GM19099 (cell line): ENCODE results near the gene STX1A.

Experiments
- POLR2A ChIP-seq: IDR thresholded peaks from 3 replicates; pipeline ENCODE4 v1.6.1; 2011; ENCODE audit warnings: low read depth; ENCODE audit not compliant: insufficient read length; ENCODE audit errors: extremely low read depth

STX1A gene

DNA sequence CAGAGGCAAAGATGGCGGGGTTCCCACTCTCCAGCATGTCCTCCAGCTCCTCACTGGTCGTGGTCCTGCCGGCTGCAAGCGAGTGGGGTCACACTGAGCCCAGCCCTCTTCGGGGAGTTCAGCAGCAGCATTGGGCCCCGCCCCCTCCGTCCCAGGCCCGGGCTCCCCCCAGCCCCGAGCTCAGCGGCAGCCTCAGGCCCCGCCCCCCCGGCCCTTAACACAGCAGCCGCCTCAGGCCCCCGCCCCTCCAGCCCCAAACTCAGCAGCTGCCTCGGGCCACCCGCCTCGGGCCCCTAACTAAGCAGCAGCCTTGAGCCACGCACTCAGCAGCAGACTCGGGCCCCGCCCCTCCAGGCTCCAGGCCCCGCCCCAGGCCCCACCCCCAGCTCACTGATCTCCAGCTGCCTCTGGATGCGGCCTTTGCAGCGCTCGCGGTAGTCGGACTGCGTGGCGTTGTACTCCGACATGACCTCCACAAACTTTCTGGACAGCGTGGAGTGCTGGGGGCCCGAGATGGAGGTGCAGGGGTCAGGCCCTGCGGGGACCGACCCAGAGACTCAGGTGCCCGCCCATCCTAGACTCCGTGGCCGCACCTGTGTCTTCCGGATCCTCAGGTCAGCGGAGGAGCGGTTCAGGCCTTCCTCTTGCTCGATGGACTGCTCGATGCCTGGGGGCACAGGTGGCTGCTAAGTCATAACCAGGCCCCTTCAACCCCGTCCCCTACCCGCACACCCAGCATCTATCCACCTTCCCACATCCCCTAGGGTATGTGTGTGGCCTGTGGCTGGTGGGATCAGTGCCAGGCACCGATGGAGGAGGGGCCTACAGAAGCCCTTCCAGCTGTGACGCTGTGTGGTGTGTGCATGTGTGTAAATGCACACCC lies 15.5 kb downstream of the STX1A start:
- TF ChIP-seq POLR2A, result no peak

DNA sequence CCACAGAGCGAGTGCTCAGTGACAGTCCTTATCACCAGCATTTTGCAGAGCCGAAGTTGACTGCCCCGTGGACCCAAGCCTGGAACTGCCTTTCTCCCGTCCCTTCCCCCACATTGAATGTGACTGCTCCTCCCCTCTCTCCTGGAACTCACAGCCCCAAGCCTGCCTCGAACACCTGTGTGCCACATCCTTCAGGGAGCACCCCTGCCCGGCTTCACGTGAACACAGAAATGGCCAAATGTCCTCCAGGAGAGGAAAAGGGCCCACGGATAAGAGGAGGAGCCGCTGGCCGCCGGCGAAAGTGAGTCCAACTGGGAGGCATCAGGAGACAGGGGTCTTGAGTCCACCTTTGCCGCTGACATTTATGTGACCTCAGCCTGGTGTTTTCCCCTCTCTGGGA lies 16.2 kb downstream of the STX1A start:
- TF ChIP-seq POLR2A, result no peak

DNA sequence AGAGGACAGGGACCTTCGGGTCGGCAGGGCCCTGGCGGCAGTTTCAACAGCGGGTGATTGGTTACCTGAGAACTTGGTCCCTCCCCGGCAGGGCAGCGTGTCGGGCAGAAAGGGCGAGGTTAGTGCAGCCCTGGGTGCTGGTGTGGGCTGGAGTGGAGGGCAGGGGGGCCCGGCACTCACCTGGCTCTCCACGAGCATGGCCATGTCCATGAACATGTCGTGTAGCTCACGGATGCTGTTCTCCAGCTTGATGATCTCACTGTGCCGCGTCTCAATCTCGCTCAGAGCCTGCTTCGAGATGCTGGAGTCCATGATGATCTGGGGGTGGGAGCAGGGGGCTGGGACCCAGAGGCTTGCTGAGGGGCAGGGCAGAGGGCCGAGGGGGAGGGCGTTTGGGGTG lies 16.8 kb downstream of the STX1A start:
- no peak for TF ChIP-seq POLR2A

DNA sequence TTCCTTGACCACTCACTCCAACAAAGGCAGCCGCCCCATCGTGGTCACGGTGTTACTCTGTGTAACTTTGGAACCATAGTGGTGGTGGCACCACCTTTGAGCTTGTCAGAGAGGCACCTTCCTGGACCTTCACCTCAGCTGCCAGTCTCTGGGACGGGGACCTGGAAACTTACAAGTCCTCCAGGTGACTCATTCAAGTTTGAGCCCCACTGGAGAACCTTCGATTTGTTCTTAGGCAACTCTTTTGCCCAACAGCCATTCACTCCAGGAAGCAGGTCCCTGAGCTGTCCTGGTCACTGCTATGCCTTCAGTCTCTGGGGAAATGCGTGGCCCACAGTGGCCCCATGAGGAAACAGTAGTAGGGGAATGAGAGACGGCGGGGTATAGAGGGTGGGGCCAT lies 17.2 kb downstream of the STX1A start:
- no peak for TF ChIP-seq POLR2A

DNA sequence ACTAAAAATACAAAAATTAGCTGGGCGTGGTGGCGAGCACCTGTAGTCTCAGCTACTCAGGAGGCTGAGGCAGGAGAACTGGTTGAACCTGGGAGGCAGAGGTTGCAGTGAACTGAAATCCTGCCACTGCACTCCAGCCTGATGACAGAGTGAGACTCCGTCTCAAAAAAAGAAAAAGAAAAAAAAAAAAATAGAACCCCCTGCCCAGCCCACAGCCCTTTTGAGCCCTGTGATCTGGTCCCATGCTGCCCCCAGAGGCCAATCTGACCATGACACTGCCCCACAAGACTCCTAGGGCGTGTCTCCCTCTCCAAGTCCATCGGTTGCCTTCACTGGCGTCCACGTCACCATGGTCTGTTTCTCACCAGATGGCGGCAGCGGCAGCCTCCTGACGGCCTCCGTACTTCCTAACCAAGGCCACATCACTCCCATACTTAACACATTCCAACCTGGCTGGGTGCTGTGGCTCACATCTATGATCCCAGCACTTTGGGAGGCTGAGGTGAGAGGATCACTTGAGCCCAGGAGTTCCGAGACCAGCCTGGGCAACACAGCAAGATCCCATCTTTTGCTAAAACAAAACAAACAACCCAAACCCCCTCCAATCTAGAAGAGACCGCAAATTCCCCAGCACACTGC lies 18.0 kb downstream of the STX1A start:
- no peak for TF ChIP-seq POLR2A

DNA sequence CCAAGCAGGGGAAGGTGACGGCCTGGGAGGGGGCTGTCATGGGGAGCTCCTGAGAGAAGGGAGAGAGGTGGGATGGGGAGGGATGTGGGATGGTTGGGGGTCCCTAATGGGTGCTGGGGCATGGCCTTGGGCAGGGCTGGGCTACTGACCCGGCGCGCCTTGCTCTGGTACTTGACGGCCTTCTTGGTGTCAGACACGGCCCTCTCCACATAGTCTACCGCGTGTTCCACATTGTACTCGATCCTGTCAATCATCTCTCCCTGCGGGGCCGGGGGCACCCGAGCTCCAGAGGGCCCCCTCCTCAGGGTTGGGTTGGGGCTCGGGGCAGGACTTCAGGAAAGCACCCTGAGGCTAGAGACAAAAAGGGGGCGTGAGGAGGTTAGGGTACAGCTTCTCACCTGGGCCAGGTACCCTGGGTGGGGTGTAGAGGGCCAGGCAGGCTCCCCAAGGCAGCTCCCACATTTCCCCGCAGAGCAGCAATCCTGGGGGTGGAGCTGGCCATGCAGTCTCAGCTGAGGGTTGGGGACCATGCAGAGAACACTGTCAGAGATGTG lies 18.8 kb downstream of the STX1A start:
- no peak for TF ChIP-seq POLR2A

DNA sequence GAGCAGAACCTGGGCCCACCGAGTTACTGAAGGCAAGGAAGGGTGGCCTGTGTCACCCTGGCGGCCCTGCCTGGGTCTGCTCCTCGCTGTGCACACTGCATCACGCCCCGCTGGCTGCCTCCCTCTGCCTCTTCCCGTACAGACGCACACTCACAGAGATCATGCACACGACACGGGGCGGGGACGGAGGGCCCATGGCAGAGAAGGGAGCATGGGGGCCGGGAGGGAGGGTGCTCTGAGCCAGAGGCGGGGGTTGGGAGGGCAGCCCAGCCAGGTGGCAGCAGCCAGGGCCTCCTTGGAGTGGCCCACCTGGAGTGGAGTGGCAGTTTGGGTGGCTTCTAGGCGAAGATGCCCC lies 19.4 kb downstream of the STX1A start:
- TF ChIP-seq POLR2A, result no peak

DNA sequence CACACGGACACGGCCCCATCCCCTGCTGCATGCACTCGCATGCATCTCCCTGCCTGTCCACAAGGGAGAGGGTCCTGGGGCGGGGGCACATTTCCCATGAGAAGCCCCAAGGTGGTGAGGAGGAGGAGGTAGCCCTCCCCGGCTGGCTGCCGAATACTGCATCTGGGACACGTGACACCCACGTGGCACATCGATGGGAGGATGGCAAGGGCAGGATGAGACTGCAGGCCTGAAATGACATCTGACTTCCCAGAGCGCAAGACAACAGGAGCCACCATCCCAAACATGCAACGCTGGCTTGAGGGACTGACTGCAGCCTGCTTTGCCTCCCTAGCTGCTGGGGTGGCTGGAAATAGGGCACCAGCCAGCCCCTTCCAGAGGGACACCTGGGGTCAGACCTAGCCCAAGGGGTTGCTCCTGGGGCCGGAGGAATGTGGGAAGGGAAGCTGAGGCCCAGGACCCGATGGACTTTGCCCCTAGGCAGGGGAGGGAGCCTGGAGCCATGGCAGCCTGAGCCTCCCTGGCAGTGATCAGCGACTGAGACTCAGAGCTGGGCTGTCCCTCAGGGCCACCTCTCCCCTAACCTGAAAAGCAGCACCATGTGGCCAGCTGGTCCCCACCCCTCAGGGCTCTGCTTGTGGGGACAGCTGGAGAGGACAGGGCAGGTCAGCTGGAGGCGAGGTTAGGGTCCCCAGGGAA lies 19.9 kb downstream of the STX1A start:
- no peak for TF ChIP-seq POLR2A

DNA sequence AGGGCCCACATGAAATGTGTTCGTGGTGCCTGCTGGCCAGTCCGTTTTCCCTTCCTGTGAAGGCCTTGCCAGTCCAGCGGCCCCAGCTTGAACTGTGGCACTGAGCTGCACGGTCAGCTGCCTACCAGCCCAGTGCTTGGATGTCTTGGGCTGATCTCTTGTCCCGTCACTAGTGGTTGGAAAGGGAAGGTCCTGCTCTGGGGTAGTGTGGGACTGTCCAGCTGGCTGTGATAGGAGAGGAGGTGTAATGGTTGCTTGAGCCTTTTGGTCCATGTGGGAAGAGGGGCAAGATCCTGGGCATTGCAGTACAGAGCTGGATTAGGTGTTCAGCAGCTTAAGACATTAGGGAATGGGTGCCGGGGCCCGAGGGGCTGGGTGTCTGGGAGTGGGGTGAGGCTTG lies 21.1 kb downstream of the STX1A start:
- TF ChIP-seq POLR2A, result no peak

DNA sequence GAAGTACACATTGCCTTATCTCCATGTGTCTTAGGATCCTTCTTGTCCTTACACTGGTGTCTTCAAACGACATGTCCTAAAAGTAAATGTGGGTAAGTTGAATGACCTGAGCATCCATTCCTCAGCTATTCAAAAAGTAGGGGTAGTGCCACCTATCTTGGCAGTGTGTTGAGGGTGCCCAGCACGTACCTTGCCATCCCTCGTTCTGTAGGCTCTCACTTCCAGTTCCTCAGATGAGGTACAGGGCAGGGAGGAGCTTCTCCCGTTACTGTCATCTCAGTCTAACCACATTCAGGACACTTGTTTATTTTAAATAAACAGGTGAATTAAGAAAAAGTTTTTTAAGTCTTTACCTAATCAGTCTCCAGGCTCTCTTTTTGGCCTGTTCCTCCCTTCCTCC lies 23.1 kb downstream of the STX1A start:
- no peak for TF ChIP-seq POLR2A

DNA sequence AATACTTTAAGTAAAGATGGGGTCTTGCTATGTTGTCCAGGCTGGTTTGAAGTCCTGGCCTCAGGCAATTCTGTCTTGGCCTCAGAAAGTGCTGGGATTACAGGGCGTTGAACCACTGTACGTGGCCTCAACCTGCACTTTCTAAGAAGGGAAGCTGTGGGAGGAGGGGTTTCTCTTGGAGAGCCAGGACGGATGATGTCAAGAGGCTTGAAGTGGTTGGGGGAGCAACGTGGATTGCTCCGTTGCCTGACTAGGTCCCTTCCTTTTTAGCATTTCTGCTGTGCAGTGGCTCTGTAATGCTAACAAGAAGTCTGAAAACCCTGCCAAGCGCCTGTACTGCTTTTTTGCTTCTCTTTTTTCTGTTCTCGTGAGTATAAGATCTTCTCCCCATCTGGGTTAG lies 28.8 kb downstream of the STX1A start:
- no peak for TF ChIP-seq POLR2A

DNA sequence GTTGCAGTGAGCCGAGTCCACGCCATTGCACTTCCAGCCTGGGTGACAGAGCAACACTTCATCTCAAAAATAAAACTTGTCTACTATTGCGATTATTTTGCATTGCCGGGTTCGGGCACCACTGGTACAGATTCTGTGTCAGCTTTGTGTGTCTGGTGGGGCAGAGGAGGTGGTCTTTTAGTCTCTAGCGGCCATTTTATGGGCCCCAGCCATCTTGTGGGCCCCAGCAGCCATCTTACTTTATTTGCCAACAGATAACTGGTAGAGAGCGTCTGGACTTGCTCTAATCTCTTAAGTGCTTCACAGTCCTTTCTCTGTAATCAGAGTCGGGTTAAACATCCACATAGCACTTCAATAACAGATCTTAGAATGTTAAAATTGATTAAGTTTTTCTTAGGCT lies 31.2 kb downstream of the STX1A start:
- no peak for TF ChIP-seq POLR2A

DNA sequence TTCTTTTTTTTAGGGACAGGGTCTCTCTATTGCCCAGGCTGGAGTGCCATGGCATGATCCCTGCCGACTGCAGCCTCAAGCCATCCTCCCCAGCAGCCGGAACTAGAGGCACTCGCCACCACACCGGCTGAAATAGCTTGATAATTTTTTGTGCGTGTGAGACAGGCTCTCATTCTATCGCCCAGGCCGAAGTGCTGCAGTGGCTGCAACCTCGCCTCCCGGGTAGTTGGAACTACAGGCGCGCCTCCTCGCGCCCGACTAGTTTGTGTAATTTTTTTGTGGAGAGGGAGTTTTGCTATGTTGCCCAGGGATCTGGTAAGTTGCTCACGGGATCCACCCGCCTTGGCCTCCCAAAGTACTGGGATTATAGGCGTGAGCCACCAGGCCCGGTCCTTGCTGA lies 34.2 kb downstream of the STX1A start:
- TF ChIP-seq POLR2A, result no peak

DNA sequence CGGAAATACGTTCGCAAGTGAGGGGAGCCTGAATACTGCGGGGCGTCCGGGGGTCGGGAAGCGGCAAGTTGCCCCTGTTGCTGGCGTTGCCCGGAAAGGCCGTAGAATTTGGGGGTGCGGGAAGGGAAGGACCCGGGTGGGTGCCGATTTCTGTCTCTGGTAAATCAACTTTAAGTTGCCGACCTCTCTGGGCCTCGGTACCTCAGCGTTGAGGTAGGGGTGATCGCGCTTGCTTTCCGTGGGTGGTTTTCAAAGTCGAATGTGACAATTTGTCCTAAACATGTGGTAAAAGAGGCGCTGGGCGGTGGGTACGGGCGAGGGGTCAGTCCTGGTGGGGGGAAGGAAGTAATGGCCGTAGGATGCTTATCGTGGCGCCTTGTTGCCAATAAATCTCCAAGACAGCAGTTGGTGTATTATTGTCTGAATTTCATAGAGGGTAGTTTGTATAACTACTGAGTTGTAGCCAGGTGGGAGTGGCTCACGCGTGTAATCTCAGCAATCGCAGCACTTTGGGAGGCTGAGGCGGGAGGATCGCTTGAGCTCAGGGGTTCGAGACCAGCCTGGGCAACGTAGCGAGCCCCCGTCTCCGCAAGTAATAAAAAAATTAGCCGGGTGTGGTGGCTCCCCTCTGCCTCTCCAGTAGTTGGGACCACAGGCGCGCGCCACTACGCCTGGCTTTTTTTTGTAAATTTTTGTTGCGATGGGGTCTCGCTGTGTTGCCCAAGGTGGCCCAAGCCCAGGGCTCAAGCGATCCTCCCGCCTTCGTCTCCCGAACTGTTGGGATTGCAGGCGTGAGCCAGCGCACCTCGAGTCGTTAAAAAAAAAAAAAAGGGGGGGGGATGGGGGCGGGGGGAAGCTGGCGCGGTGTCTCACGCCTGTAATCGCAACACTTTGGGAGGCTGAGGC lies 35.4 kb downstream of the STX1A start:
- no peak for TF ChIP-seq POLR2A
